ENCODE measurements around the gene ABHD2.
A peak's percentile ranks its signal among the peaks of the same experiment; 100 is the strongest.
"Not testable (repeated sequence)": the region's sequence is repeated elsewhere in the genome, so short reads cannot be mapped to it uniquely, and the experiment has no call there.

Gene ABHD2

GRCh38 chr15:89141159-89141558 lies 52.9 kb downstream of the ABHD2 start:
- DNase-seq: not testable (repeated sequence)

- DNase-seq: no peak
Measured at GRCh38 chr15:89141885-89142284, 53.6 kb downstream of the ABHD2 start.

GRCh38 chr15:89142423-89142822 lies 54.2 kb downstream of the ABHD2 start:
- no peak for DNase-seq

GRCh38 chr15:89143503-89144162 lies 55.4 kb downstream of the ABHD2 start:
- DNase-seq: no peak

- no peak for DNase-seq
Measured at GRCh38 chr15:89144491-89144890, 56.2 kb downstream of the ABHD2 start.

GRCh38 chr15:89146366-89146765 lies 58.1 kb downstream of the ABHD2 start:
- no peak for DNase-seq

- no peak for DNase-seq
Measured at GRCh38 chr15:89148126-89148525, 59.9 kb downstream of the ABHD2 start.

GRCh38 chr15:89149501-89150101 lies 61.3 kb downstream of the ABHD2 start:
- no peak for DNase-seq

GRCh38 chr15:89150287-89150686 lies 62.0 kb downstream of the ABHD2 start:
- no peak for DNase-seq

- DNase-seq: no peak
Measured at GRCh38 chr15:89150762-89151664, 62.8 kb downstream of the ABHD2 start.

GRCh38 chr15:89155122-89155521 lies 66.9 kb downstream of the ABHD2 start:
- no peak for DNase-seq

GRCh38 chr15:89155656-89156055 lies 67.4 kb downstream of the ABHD2 start:
- DNase-seq: no peak

GRCh38 chr15:89157061-89157460 lies 68.8 kb downstream of the ABHD2 start:
- no peak for DNase-seq

- DNase-seq: no peak
Measured at GRCh38 chr15:89157918-89158564, 69.8 kb downstream of the ABHD2 start.

- no peak for DNase-seq
Measured at GRCh38 chr15:89161666-89162065, 73.4 kb downstream of the ABHD2 start.

- no peak for DNase-seq
Measured at GRCh38 chr15:89163271-89164055, 75.2 kb downstream of the ABHD2 start.

- no peak for DNase-seq
Measured at GRCh38 chr15:89164712-89165211, 76.5 kb downstream of the ABHD2 start.

- no peak for DNase-seq
Measured at GRCh38 chr15:89165677-89166076, 77.4 kb downstream of the ABHD2 start.

- peak; percentile 38 for DNase-seq
Measured at GRCh38 chr15:89167267-89168176, 79.3 kb downstream of the ABHD2 start.

- no peak for DNase-seq
Measured at GRCh38 chr15:89168316-89168833, 80.1 kb downstream of the ABHD2 start.

GRCh38 chr15:89170364-89170763 lies 82.1 kb downstream of the ABHD2 start:
- DNase-seq: no peak
